ENCODE results near the gene FFAR1.

The FFAR1 gene

GRCh38 chr19:35351411-35352176 is 3.9 kb downstream of the FFAR1 start:
- DNase-seq (ENCODE audit: low read depth): no peak
- H3K4me3 ChIP-seq (ENCODE audit: control insufficient read depth, low read depth, low read length): no peak overlapping the region
- TF ChIP-seq, protein P1, sequence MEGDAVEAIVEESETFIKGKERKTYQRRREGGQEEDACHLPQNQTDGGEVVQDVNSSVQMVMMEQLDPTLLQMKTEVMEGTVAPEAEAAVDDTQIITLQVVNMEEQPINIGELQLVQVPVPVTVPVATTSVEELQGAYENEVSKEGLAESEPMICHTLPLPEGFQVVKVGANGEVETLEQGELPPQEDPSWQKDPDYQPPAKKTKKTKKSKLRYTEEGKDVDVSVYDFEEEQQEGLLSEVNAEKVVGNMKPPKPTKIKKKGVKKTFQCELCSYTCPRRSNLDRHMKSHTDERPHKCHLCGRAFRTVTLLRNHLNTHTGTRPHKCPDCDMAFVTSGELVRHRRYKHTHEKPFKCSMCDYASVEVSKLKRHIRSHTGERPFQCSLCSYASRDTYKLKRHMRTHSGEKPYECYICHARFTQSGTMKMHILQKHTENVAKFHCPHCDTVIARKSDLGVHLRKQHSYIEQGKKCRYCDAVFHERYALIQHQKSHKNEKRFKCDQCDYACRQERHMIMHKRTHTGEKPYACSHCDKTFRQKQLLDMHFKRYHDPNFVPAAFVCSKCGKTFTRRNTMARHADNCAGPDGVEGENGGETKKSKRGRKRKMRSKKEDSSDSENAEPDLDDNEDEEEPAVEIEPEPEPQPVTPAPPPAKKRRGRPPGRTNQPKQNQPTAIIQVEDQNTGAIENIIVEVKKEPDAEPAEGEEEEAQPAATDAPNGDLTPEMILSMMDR (conservative IDR thresholded peaks at IDR 0.05; ENCODE audit: control insufficient read depth, insufficient read depth, low read depth, low read length): no peak

DNA sequence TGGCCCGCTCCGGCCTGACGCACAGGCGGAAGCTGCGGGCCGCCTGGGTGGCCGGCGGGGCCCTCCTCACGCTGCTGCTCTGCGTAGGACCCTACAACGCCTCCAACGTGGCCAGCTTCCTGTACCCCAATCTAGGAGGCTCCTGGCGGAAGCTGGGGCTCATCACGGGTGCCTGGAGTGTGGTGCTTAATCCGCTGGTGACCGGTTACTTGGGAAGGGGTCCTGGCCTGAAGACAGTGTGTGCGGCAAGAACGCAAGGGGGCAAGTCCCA is 4.4 kb downstream of the FFAR1 start:
- TF ChIP-seq, protein P1 (conservative IDR thresholded peaks at IDR 0.05; ENCODE audit: control insufficient read depth, insufficient read depth, low read depth, low read length): no peak
- H3K4me3 ChIP-seq (ENCODE audit: control insufficient read depth, low read depth, low read length): no peak overlapping the region
- no peak for DNase-seq (ENCODE audit: low read depth)

DNA sequence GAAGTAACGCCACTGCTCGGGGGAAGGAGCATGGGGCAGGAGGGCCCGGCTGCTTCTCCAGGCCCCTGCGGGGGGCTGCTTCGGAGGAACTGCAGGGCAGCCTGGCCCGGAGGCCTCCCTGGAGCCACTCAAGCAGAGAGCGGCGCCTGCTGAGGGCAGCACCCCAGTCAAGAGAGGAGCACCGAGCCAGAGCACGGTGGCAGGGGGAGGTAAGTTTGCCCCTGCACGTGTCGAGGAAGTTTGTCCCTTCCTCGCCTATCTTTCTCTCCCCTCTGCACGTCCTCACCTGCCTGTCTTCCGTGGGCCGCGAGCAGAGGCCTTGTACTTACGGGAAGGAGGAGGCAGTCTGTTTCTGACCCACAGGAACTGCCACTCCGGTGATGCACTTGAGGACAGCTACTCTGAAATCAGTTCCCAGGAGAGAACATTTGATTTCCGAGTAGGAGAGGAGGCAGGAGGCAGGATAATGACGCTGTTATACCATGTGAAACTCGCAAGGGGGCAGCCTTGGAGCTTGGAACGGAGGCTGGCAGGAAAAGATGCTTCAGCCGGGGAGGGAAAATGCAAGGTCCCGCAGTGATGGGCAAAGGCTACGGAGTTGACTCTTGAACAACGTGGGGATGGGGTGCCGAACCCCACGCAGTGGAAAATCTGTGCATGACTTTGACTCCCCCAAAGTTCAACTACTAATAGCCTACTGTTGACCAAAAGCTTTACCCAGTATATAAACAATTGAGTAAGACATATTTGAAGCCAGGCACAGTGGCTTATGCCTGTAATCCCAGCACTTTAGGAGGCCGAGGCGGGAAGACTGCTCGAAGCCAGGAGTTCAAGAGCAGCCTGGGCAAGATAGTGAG is 5.0 kb downstream of the FFAR1 start:
- H3K4me3 ChIP-seq (ENCODE audit: control insufficient read depth, low read depth, low read length): no peak overlapping the region
- DNase-seq (ENCODE audit: low read depth): peak; percentile 70
- TF ChIP-seq, protein P1 (conservative IDR thresholded peaks at IDR 0.05; ENCODE audit: control insufficient read depth, insufficient read depth, low read depth, low read length): peak; percentile 84

DNA sequence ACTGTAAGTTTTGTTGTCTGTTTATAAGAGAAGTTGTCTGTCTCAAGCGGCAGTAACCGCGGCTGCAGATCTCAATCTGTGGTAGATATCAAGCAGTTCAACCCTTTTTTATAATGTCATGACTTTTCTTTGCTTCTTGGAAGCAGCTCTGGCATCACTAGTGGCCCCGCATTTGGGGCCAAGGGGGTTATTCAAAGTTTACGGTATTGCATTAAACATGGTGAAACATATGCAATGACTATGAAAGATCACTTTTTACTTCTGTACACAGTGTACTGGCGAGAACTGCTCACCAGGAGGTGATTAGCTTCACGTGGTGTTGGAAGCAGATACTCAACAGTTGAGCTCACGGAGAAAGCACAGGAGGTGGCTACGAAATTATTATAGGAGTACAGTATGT is 5.9 kb downstream of the FFAR1 start:
- TF ChIP-seq, protein P1 (conservative IDR thresholded peaks at IDR 0.05; ENCODE audit: control insufficient read depth, insufficient read depth, low read depth, low read length): no peak
- H3K4me3 ChIP-seq (ENCODE audit: control insufficient read depth, low read depth, low read length): no peak overlapping the region
- peak; percentile 19 for DNase-seq (ENCODE audit: low read depth)

- H3K4me3 ChIP-seq (ENCODE audit: control insufficient read depth, low read depth, low read length): no peak overlapping the region
- no peak for DNase-seq (ENCODE audit: low read depth)
- TF ChIP-seq, protein P1 (conservative IDR thresholded peaks at IDR 0.05; ENCODE audit: control insufficient read depth, insufficient read depth, low read depth, low read length): no peak
These were observed 7.2 kb downstream of the FFAR1 start for GRCh38 chr19:35354898-35355297.

DNA sequence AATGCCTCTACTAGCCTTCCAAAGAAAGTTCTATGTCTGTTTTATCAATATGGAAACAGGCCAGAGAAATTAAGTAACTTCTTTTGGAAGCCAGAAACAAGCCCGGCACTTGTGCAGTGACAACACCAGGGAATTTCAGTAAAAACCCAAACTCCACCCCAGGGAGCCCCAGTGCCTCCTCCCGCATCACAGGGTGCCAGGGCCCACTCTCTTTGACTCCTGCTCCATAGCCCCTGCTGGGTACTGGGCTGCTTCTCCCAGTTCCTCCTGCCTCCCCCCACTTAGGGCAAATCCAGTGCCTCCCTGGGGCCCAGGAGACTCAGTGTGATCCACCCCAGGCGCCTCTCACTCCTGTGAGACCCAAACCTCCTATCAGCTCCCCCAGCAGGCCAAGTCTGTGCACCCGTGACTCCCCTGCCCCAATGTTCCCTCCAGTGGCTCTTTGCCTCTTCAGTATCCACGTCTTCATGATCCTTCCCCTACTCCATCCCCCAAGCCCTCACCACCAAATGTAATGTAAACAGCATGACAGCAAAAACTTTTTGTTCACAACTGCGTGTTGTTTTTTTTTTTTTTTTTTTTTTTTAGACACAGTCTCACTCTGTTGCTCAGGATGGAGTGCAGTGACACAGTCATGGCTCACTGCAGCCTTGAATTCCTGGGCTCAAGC is 8.2 kb downstream of the FFAR1 start:
- DNase-seq (ENCODE audit: low read depth): no peak
- no peak overlapping the region for H3K4me3 ChIP-seq (ENCODE audit: control insufficient read depth, low read depth, low read length)
- TF ChIP-seq, protein P1 (conservative IDR thresholded peaks at IDR 0.05; ENCODE audit: control insufficient read depth, insufficient read depth, low read depth, low read length): no peak

Measured in fibroblast of mammary gland (primary cell).